ENCODE measurements around the gene IRS2. TPM values are rescaled to one million over a fixed set of nuclear protein-coding genes. Genes with fewer than 3 reads are reported as not detected.
A peak's percentile ranks its signal among the peaks of the same experiment; 100 is the strongest.

Gene IRS2
- total RNA-seq, 2 donors from 2014 or later = 11.4 to 22.7 TPM

DNA sequence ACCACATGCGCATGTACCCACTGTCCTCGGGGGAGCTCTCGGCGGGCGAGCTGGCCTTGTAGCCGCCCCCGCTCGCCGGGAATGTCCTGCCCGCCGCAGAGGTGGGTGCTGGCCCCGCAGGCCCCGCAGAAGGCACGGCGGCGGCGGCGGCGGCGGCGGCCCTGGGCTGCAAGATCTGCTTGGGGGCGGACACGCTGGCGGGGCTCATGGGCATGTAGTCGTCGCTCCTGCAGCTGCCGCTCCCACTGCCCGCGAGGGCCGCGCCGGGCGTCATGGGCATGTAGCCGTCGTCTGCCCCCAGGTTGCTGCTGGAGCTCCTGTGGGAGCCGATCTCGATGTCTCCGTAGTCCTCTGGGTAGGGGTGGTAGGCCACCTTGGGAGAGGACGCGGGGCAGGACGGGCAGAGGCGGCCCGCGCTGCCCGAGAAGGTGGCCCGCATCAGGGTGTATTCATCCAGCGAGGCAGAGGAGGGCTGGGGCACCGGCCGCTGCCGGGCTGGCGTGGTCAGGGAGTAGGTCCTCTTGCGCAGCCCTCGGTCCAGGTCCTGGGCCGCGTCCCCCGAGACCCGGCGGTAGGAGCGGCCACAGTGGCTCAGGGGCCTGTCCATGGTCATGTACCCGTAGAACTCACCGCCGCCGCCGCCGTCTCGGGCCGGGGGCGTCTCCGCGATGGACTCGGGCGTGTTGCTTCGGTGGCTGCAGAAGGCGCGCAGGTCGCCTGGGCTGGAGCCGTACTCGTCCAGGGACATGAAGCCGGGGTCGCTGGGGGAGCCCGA lies 2.4 kb downstream of the IRS2 start:
- WGBS, 2 donors = 73 to 87% methylated on average over 20 to 55 of the region's 81 CpGs
- H3K4me3 ChIP-seq = peak overlapping the region in 1 of 2 donors; percentile 41
- H3K27me3 ChIP-seq = no peaks in the 10 kb centered on the region
- no peak for ATAC-seq
- TF ChIP-seq CTCF (IDR thresholded peaks at IDR 0.05) (no peak), POLR2A (IDR thresholded peaks at IDR 0.05) (no peak)
- no peaks in the 10 kb centered on the region for H3K36me3 ChIP-seq (replicated peaks in 1 of 2; ENCODE audit: insufficient read depth in 1 of 2, low read depth in 2 of 2)
- intact Hi-C loops (cut with DNase I) = no loop called here
- H3K27ac ChIP-seq = peak overlapping the region in 1 of 4 donors; percentile 19
- H3K4me1 ChIP-seq = peaks cover 62% of the 10 kb centered on the region
- no peak for DNase-seq
- no peaks in the 10 kb centered on the region for H3K9me3 ChIP-seq

GRCh38 chr13:109783447-109783814 lies 3.0 kb downstream of the IRS2 start:
- DNase-seq = no peak
- WGBS, 2 donors = 96% methylated on average over 25 to 29 of the region's 29 CpGs

DNA sequence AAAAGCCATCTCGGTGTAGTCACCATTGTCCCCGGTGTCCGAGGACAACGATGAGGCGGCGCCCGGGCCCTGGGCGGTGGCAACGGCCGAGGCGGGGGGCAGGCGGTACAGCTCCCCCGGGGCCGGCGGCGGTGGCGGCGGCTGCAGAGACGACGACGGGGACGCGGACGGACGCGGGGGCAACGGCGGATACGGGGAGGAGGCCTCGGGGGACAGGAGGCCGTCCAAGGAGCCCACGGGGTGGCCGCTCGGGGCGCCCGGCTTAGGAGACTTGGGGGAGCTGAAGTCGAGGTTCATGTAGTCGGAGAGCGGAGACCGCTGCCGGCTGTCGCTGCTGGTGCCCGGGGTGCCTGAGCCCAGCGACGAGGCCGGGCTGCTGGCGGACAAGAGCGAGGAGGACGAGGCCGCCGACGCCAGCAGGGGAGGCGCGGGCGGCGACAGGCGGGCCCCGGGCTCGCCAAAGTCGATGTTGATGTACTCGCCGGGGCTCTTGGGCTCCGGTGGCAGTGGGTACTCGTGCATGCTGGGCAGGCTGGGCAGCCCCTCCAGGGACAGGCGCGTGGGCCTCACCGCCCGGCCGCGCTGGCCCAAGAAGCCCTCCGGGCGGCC lies 3.5 kb downstream of the IRS2 start:
- H3K4me3 ChIP-seq = no peak overlapping the region
- H3K9me3 ChIP-seq = no peaks in the 10 kb centered on the region
- intact Hi-C loops (cut with DNase I) = no loop called here
- H3K27me3 ChIP-seq = no peaks in the 10 kb centered on the region
- TF ChIP-seq CTCF (IDR thresholded peaks at IDR 0.05) (no peak), POLR2A (IDR thresholded peaks at IDR 0.05) (no peak)
- no peaks in the 10 kb centered on the region for H3K36me3 ChIP-seq (replicated peaks in 1 of 2; ENCODE audit: insufficient read depth in 1 of 2, low read depth in 2 of 2)
- DNase-seq (no peak), ATAC-seq (no peak)
- 96 to 99% methylated on average over 46 to 56 of the region's 72 CpGs for WGBS, 2 donors
- H3K27ac ChIP-seq = no peak overlapping the region
- H3K4me1 ChIP-seq = peaks cover 71% of the 10 kb centered on the region

More at GRCh38 chr13:109783447-109783814, 3.0 kb downstream of the IRS2 start:
- Histone ChIP-seq H3K36me3 (replicated peaks in 1 of 2; ENCODE audit: insufficient read depth in 1 of 2, low read depth in 2 of 2) (no peaks in the 10 kb centered on the region), H3K27me3 (no peaks in the 10 kb centered on the region), H3K4me3 (no peak overlapping the region), H3K27ac (no peak overlapping the region), H3K9me3 (no peaks in the 10 kb centered on the region), H3K4me1 (peaks cover 66% of the 10 kb centered on the region)
- TF ChIP-seq CTCF (IDR thresholded peaks at IDR 0.05) = no peak
- TF ChIP-seq POLR2A (IDR thresholded peaks at IDR 0.05) = no peak
- no peak for ATAC-seq
- intact Hi-C loops (cut with DNase I) = no loop called here

DNA sequence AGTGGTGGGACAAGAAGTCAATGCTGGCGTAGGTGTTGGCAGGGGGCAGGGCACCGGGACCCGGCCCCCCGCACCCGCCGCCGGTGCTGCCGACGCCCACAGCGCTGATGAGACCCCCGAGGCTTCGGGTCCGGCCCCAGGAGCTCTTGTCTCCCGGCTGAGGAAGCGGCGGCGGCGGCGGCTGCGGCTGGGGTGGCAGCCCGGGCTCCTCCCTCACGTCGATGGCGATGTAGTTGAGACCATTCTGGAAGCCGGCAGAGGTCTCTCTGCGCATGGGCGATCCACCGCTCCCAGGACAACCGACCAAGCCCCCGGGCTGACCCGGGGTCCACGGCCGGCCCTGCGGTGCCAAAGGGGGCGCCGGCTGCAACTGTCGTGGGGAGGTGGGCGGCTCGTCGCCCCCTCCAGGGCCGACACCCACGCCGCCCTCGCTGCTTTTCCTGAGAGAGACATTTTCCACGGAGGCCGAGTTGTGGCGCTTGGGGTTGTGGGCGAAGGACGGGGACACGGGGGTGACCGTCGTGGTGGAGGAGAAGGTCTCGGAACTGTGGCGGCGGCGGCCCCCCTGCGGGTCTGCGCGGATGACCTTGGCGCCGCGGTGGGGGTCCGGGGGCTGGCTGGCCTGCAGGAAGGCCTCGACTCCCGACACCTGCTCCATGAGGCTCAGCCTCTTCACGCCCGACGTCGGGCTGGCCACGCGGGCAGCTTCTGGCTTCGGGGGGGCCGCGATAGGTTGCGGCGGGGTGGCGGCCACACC lies 4.1 kb downstream of the IRS2 start:
- Histone ChIP-seq H3K9me3 (no peaks in the 10 kb centered on the region), H3K36me3 (replicated peaks in 1 of 2; ENCODE audit: insufficient read depth in 1 of 2, low read depth in 2 of 2) (no peaks in the 10 kb centered on the region), H3K4me1 (peaks cover 72% of the 10 kb centered on the region), H3K27ac (peak overlapping the region in 3 of 4 donors; percentile 33 to 52 (median 37)), H3K4me3 (no peak overlapping the region), H3K27me3 (no peaks in the 10 kb centered on the region)
- DNase-seq (no peak), ATAC-seq (no peak)
- TF ChIP-seq POLR2A (IDR thresholded peaks at IDR 0.05) (no peak), CTCF (IDR thresholded peaks at IDR 0.05) (no peak)
- intact Hi-C loops (cut with DNase I) = no loop called here
- 95 to 98% methylated on average over 19 to 55 of the region's 77 CpGs for WGBS, 2 donors

Measured in body of pancreas (tissue), 4 donors.